MM.1S (cell line): ENCODE results near the gene MED13L.

Experiments
- DNase-seq: peaks from one replicate; pipeline ENCODE4 v3.0.0-alpha.2; 2015
- H2AFZ ChIP-seq: fragments of 300-600 bp; sonication (generic); 2 replicates; pipeline ENCODE4 v1.6.0; 2016; ENCODE audit warnings: antibody characterized with exemption, low read length
- H3F3A ChIP-seq: fragments of 300-600 bp; sonication (generic); 2 replicates; pipeline ENCODE4 v1.6.1; 2016; ENCODE audit warnings: mild to moderate bottlenecking, antibody characterized with exemption, low read length, moderate library complexity, mixed read lengths; ENCODE audit not compliant: insufficient read depth
- H3K27ac ChIP-seq: fragments of 300-600 bp; sonication (generic); 2 replicates; pipeline ENCODE4 v1.5.1; 2016; ENCODE audit warnings: mild to moderate bottlenecking, low read length
- H3K27me3 ChIP-seq: fragments of 300-600 bp; sonication (generic); replicated peaks from 2 replicates; pipeline ENCODE4 v1.6.0; 2016; ENCODE audit warnings: low read length; ENCODE audit not compliant: insufficient read depth
- H3K36me3 ChIP-seq: fragments of 300-600 bp; sonication (generic); replicated peaks from 2 replicates; pipeline ENCODE4 v1.6.1; 2016; ENCODE audit warnings: mild to moderate bottlenecking, low read length, mixed read lengths; ENCODE audit not compliant: insufficient read depth
- H3K4me1 ChIP-seq: fragments of 300-600 bp; sonication (generic); 2 replicates; pipeline ENCODE4 v1.6.1; 2016; ENCODE audit warnings: low read length, mixed read lengths
- H3K4me2 ChIP-seq: fragments of 300-600 bp; sonication (generic); 2 replicates; pipeline ENCODE4 v1.6.0; 2016; ENCODE audit warnings: low read depth, low read length
- H3K4me3 ChIP-seq: fragments of 300-600 bp; sonication (generic); 2 replicates; pipeline ENCODE4 v1.5.1; 2016; ENCODE audit warnings: low read length, mixed read lengths
- H3K79me2 ChIP-seq: fragments of 300-600 bp; sonication (generic); 2 replicates; pipeline ENCODE4 v1.6.1; 2016; ENCODE audit warnings: mixed run types, low read length, mixed read lengths
- H3K9ac ChIP-seq: fragments of 300-600 bp; sonication (generic); 2 replicates; pipeline ENCODE4 v1.6.1; 2016; ENCODE audit warnings: low read length, mixed read lengths
- H3K9me2 ChIP-seq: fragments of 300-600 bp; sonication (generic); replicated peaks from 2 replicates; pipeline ENCODE4 v1.6.1; 2016; ENCODE audit warnings: mild to moderate bottlenecking, low read length, mixed read lengths; ENCODE audit not compliant: insufficient read depth
- H3K9me3 ChIP-seq: fragments of 300-600 bp; sonication (generic); replicated peaks from 2 replicates; pipeline ENCODE4 v1.6.1; 2016; ENCODE audit warnings: mild to moderate bottlenecking, low read length, mixed read lengths; ENCODE audit not compliant: insufficient read depth
- H4K20me1 ChIP-seq: fragments of 300-600 bp; sonication (generic); 2 replicates; pipeline ENCODE4 v1.6.1; 2016; ENCODE audit warnings: mild to moderate bottlenecking, low read length, moderate library complexity, mixed read lengths; ENCODE audit not compliant: insufficient read depth
- CTCF ChIP-seq: fragments of 300-600 bp; sonication (generic); IDR thresholded peaks from 2 replicates; pipeline ENCODE4 v1.5.1; 2016; ENCODE audit warnings: antibody characterized with exemption, low read length, mixed read lengths
- EZH2 ChIP-seq: fragments of 300-600 bp; sonication (generic); optimal IDR thresholded peaks from 2 replicates; pipeline ENCODE3; 2017; ENCODE audit warnings: low read depth, mild to moderate bottlenecking, antibody characterized with exemption, low read length, mixed read lengths
- EZH2phosphoT487 ChIP-seq: fragments of 300-600 bp; sonication (generic); IDR thresholded peaks from 2 replicates; pipeline ENCODE4 v1.6.1; 2018; ENCODE audit warnings: antibody characterized with exemption, low read length

Gene MED13L

GRCh38 chr12:116138781-116139180 is 138.7 kb downstream of the MED13L start:
- Histone ChIP-seq H3K4me1 (no peaks in the 10 kb centered on the region), H3K9me2 (no peaks in the 10 kb centered on the region), H3K9ac (no peak overlapping the region), H3K36me3 (no peaks in the 10 kb centered on the region), H3F3A (no peaks in the 10 kb centered on the region), H2AFZ (no peak overlapping the region), H3K4me3 (no peak overlapping the region), H3K9me3 (no peaks in the 10 kb centered on the region), H3K27ac (no peak overlapping the region), H3K79me2 (peaks cover 93% of the 10 kb centered on the region), H4K20me1 (peaks cover 38% of the 10 kb centered on the region), H3K27me3 (no peaks in the 10 kb centered on the region), H3K4me2 (no peak overlapping the region)
- TF ChIP-seq EZH2 (no peak), EZH2phosphoT487 (no peak), CTCF (no peak)
- DNase-seq = no peak

- Histone ChIP-seq H3K27me3 (no peaks in the 10 kb centered on the region), H3K9ac (no peak overlapping the region), H3F3A (no peaks in the 10 kb centered on the region), H3K4me2 (no peak overlapping the region), H2AFZ (no peak overlapping the region), H3K4me1 (no peaks in the 10 kb centered on the region), H3K9me2 (no peaks in the 10 kb centered on the region), H3K4me3 (no peak overlapping the region), H3K27ac (no peak overlapping the region), H4K20me1 (peaks cover 38% of the 10 kb centered on the region), H3K36me3 (no peaks in the 10 kb centered on the region), H3K79me2 (peaks cover 93% of the 10 kb centered on the region), H3K9me3 (no peaks in the 10 kb centered on the region)
- no peak for DNase-seq
- TF ChIP-seq EZH2phosphoT487 (no peak), EZH2 (no peak), CTCF (no peak)
Observed at GRCh38 chr12:116138364-116138763, 139.1 kb downstream of the MED13L start.

GRCh38 chr12:116137318-116137717 is 140.2 kb downstream of the MED13L start:
- H3K9me2 ChIP-seq = no peaks in the 10 kb centered on the region
- H3K9me3 ChIP-seq = no peaks in the 10 kb centered on the region
- no peak overlapping the region for H3K9ac ChIP-seq
- TF ChIP-seq EZH2 (no peak), EZH2phosphoT487 (no peak), CTCF (no peak)
- no peak overlapping the region for H3K27ac ChIP-seq
- H3K4me1 ChIP-seq = no peaks in the 10 kb centered on the region
- H3K4me2 ChIP-seq = no peak overlapping the region
- DNase-seq = no peak
- H3K79me2 ChIP-seq = peaks cover 93% of the 10 kb centered on the region
- no peak overlapping the region for H3K4me3 ChIP-seq
- H3K36me3 ChIP-seq = no peaks in the 10 kb centered on the region
- H4K20me1 ChIP-seq = peaks cover 38% of the 10 kb centered on the region
- H3F3A ChIP-seq = no peaks in the 10 kb centered on the region
- no peak overlapping the region for H2AFZ ChIP-seq
- H3K27me3 ChIP-seq = no peaks in the 10 kb centered on the region
